Activated T-helper 2 cell treated with anti-CD3 and anti-CD28 coated beads, Interferon-gamma antibody, Interleukin-2, Interleukin-4, amounts not matched to agents 10 μg/mL and 5 μg/mL and 100 μg/mL, durations not matched to agents 14 hours and 24 hours and 36 hours (primary cell): ENCODE data around the gene NAIF1. TPM values are rescaled to one million over a fixed set of nuclear protein-coding genes. Genes with fewer than 3 reads are reported as not detected.

Experiments
- DNase-seq: peaks from one replicate; pipeline ENCODE4 v3.0.0; 2021; ENCODE audit warnings: low spot score
- H3K27ac Mint-ChIP-seq: one replicate; pipeline ENCODE4 v1.8.0; 2021; ENCODE audit warnings: mixed read lengths
- H3K27me3 Mint-ChIP-seq: one replicate; pipeline ENCODE4 v1.8.0; 2021; ENCODE audit warnings: low read depth, mixed read lengths
- H3K36me3 Mint-ChIP-seq: one replicate; pipeline ENCODE4 v1.8.0; 2021; ENCODE audit warnings: low read depth, mixed read lengths
- H3K4me1 Mint-ChIP-seq: one replicate; pipeline ENCODE4 v1.8.0; 2021; ENCODE audit warnings: low read depth, mixed read lengths
- H3K4me3 Mint-ChIP-seq: one replicate; pipeline ENCODE4 v1.8.0; 2021; ENCODE audit warnings: low read depth, mild to moderate bottlenecking, moderate library complexity, mixed read lengths
- H3K9me3 Mint-ChIP-seq: one replicate; pipeline ENCODE4 v1.8.0; 2021; ENCODE audit warnings: mixed read lengths
- intact Hi-C: fragments of 100-400 bp; cut with micrococcal nuclease; formaldehyde crosslinking; loops from one replicate; pipeline ENCODE4 v1.15.1; 2023
- total RNA-seq: library from RNA; stranded (reverse); gene quantifications from 2 replicates; pipeline ENCODE4 v1.2.3, GENCODE V29; 2022

The NAIF1 gene
- total RNA-seq, 1 donor from 2014 or later = 10.5 TPM

- intact Hi-C loops = no loop called here
- H3K27me3 Mint-ChIP-seq = no peaks in the 10 kb centered on the region
- no peak overlapping the region for H3K4me3 Mint-ChIP-seq
- H3K27ac Mint-ChIP-seq = no peak overlapping the region
- H3K4me1 Mint-ChIP-seq = peaks cover 11% of the 10 kb centered on the region
- DNase-seq = no peak
- no peaks in the 10 kb centered on the region for H3K9me3 Mint-ChIP-seq
- no peaks in the 10 kb centered on the region for H3K36me3 Mint-ChIP-seq
Measured at GRCh38 chr9:128015696-128016095, 51.4 kb downstream of the NAIF1 start.

Other genes starting within 250 kb of the NAIF1 start
- 27.5 and 28.1 TPM in 2 replicates for gene ENG, start 212.7 kb downstream of the NAIF1 start, total RNA-seq
- gene AK1, start 189.6 kb downstream of the NAIF1 start, total RNA-seq = 19.6 and 21.0 TPM in 2 replicates
- 60.3 and 60.7 TPM in 2 replicates for gene ST6GALNAC6, start 167.7 kb downstream of the NAIF1 start, total RNA-seq
- gene ST6GALNAC4, start 150.3 kb downstream of the NAIF1 start, total RNA-seq = 25.6 and 28.7 TPM in 2 replicates
- gene PIP5KL1, start 136.5 kb downstream of the NAIF1 start, total RNA-seq = 1.4 and 3.4 TPM in 2 replicates
- 55.7 and 57.4 TPM in 2 replicates for gene DPM2, start 129.5 kb downstream of the NAIF1 start, total RNA-seq
- gene EEIG1, start 86.3 kb downstream of the NAIF1 start, total RNA-seq = 43.8 and 53.3 TPM in 2 replicates
- 11.3 and 11.9 TPM in 2 replicates for gene SLC25A25, start 912 bp upstream of the NAIF1 start, total RNA-seq
- 67.8 and 77.6 TPM in 2 replicates for gene PTGES2, start 60.4 kb upstream of the NAIF1 start, total RNA-seq
- gene LCN2, start 82.1 kb upstream of the NAIF1 start, total RNA-seq = not detected in 2 replicates
- gene BBLN, start 92.9 kb upstream of the NAIF1 start, total RNA-seq = 93.8 and 103 TPM in 2 replicates
- 150 TPM in 2 replicates for gene CIZ1, start 124.3 kb upstream of the NAIF1 start, total RNA-seq
- 0.90 and 2.4 TPM in 2 replicates for gene DNM1, start 136.1 kb upstream of the NAIF1 start, total RNA-seq
- gene GOLGA2, start 208.7 kb upstream of the NAIF1 start, total RNA-seq = 44.0 and 47.9 TPM in 2 replicates
- gene SWI5, start 209.0 kb upstream of the NAIF1 start, total RNA-seq = 13.5 and 13.7 TPM in 2 replicates